Astrocyte of the cerebellum (primary cell): ENCODE data around the gene MCM5.

Experiments used
- DNase-seq: peaks from one replicate; pipeline ENCODE4 v3.0.0-alpha.2; 2011; ENCODE audit warnings: low read depth
- H3K4me3 ChIP-seq: 2 replicates; pipeline ENCODE4 v1.5.1; 2011; ENCODE audit warnings: mild to moderate bottlenecking, low read depth, low read length, moderate library complexity
- CTCF ChIP-seq: IDR thresholded peaks from 2 replicates; pipeline ENCODE4 v1.5.1; 2012; ENCODE audit warnings: low read length, low read depth, moderate library complexity, mild to moderate bottlenecking; ENCODE audit errors: missing control alignments
- in situ Hi-C: cut with HindIII; loops from 2 replicates; pipeline ENCODE4 v1.10.0; 2017; ENCODE audit warnings: low sequenced_read_pairs

MCM5 gene

GRCh38 chr22:35399114-35399677 lies 744 bp upstream of the MCM5 start:
- DNase-seq = no peak
- H3K4me3 ChIP-seq = peak overlapping the region; percentile 91
- in situ Hi-C loops = no loop called here
- no peak for TF ChIP-seq CTCF

- in situ Hi-C loops = no loop called here
- DNase-seq = no peak
- TF ChIP-seq CTCF = no peak
- peak overlapping the region; percentile 91 for H3K4me3 ChIP-seq
Observed at GRCh38 chr22:35400501-35400790, 506 bp downstream of the MCM5 start.

GRCh38 chr22:35401863-35402262 lies 1.9 kb downstream of the MCM5 start:
- no peak for DNase-seq
- in situ Hi-C loops = no loop called here
- TF ChIP-seq CTCF = no peak
- no peak overlapping the region for H3K4me3 ChIP-seq

GRCh38 chr22:35403356-35403755 lies 3.4 kb downstream of the MCM5 start:
- H3K4me3 ChIP-seq = no peak overlapping the region
- in situ Hi-C loops = no loop called here
- TF ChIP-seq CTCF = no peak
- DNase-seq = no peak

DNA sequence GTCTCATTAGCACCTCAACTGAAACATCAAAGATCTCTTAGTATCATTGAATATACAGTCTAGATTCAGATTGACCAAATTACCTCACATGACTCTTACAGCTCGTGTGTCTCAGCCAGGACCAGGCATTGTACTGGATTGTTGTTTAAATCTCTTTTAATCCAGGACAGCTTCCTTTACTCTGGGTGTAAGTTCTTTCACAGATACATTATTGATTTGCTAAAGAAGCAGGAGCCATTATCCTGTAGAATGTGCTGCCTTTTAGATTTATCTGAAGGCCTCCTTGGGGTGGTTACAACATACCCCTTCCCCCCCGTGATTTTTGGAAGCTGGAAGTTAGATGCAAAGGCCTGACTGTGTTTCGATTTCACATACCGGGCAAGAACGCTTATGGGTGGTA lies 4.2 kb downstream of the MCM5 start:
- TF ChIP-seq CTCF = no peak
- DNase-seq = no peak
- no peak overlapping the region for H3K4me3 ChIP-seq
- in situ Hi-C loops = no loop called here

GRCh38 chr22:35406443-35406842 lies 6.5 kb downstream of the MCM5 start:
- in situ Hi-C loops = no loop called here
- no peak for DNase-seq
- no peak for TF ChIP-seq CTCF
- H3K4me3 ChIP-seq = no peak overlapping the region

- DNase-seq = no peak
- no peak for TF ChIP-seq CTCF
- no peak overlapping the region for H3K4me3 ChIP-seq
- in situ Hi-C loops = no loop called here
Observed at GRCh38 chr22:35407362-35407761, 7.4 kb downstream of the MCM5 start.
